ENCODE data around the gene DUSP28. TPM values are rescaled to one million over a fixed set of nuclear protein-coding genes. Genes with fewer than 3 reads are reported as not detected.

DUSP28 gene
- total and polyA plus RNA-seq, 2 donors (not counting 1 experiment from before 2014, with no cell fraction given): 19.0 to 19.1 TPM

GRCh38 chr2:240568678-240569522, 8.7 kb downstream of the DUSP28 start:
- Histone ChIP-seq H3K4me2 (replicated peaks; ENCODE audit: low read depth, low read length, poor library complexity, severe bottlenecking) (peak overlapping the region; percentile 98), H3K27me3 (replicated peaks in 1 of 4; ENCODE audit: control extremely low read depth in 1 of 4, control insufficient read depth in 3 of 4, insufficient read depth in 4 of 4, low read length in 3 of 4) (no peaks in the 10 kb centered on the region), H3K79me2 (ENCODE audit: control insufficient read depth, insufficient read depth, low read length) (peaks cover 67% of the 10 kb centered on the region), H3K4me3 (ENCODE audit: control extremely low read depth in 1 of 5, extremely low read depth in 1 of 5, insufficient read depth in 1 of 5, low read depth in 2 of 5, low read length in 4 of 5) (peak overlapping the region; percentile 46 to 69 (median 60)), H3K36me3 (replicated peaks in 1 of 2; ENCODE audit: control extremely low read depth in 1 of 2, control insufficient read depth in 1 of 2, extremely low read depth in 1 of 2, insufficient read depth in 2 of 2, low read length in 1 of 2) (peaks cover 0 to 14% of the 10 kb centered on the region in 2 experiments), H2AFZ (ENCODE audit: insufficient read depth, low read depth, low read length, poor library complexity, severe bottlenecking) (peak overlapping the region; percentile 69), H3K4me1 (ENCODE audit: control insufficient read depth in 2 of 2, insufficient read depth in 2 of 2, low read length in 2 of 2) (peaks cover 54 to 62% of the 10 kb centered on the region in 2 donors), H4K20me1 (ENCODE audit: control insufficient read depth, insufficient read depth, low read length, poor library complexity, severe bottlenecking) (peaks cover 59% of the 10 kb centered on the region), H3K27ac (ENCODE audit: low read length in 2 of 2) (peak overlapping the region in 1 of 2 donors; percentile 65), H3K9me3 (ENCODE audit: control extremely low read depth in 1 of 3, control insufficient read depth in 2 of 3, insufficient read depth in 1 of 3, low read length in 2 of 3) (no peaks in the 10 kb centered on the region), H3K9ac (ENCODE audit: low read length) (peak overlapping the region; percentile 81)
- no peak for TF ChIP-seq EZH2 (IDR thresholded peaks at IDR 0.05; ENCODE audit: borderline replicate concordance, insufficient read depth, low read depth, low read length, poor library complexity, severe bottlenecking)
- no peak for TF ChIP-seq CTCF (IDR thresholded peaks at IDR 0.05)
- H3K27me3 Mint-ChIP-seq: no peaks in the 10 kb centered on the region
- CTCF ChIA-PET: interaction anchor here (0.6 to 1.4 kb wide), 5 partner anchors 11 to 273 kb away, joined by 4 to 18 read pairs (median 4); partner anchors contain the start of gene CAPN10
- ATAC-seq (ENCODE audit: low read depth) (peak; percentile 9), DNase-seq (peak; percentile 83)
- peak overlapping the region; percentile 81 for H3K27ac Mint-ChIP-seq
- H3K4me1 Mint-ChIP-seq: peaks cover 64% of the 10 kb centered on the region
- peak overlapping the region; percentile 82 for H3K4me3 Mint-ChIP-seq
- POLR2A ChIA-PET: interaction anchor here (0.6 to 2.3 kb wide), 5 partner anchors 8 to 132 kb away, joined by 3 to 21 read pairs (median 4); partner anchors contain the start of gene CAPN10
- WGBS (ENCODE audit: insufficient coverage): 2% methylated on average over 92 of the region's 93 CpGs
- H3K9me3 Mint-ChIP-seq (ENCODE audit: insufficient read depth): no peaks in the 10 kb centered on the region
- intact Hi-C loops (cut with micrococcal nuclease): loop anchor here (1.0 to 10.0 kb wide), 2 partner anchors 9 to 536 kb away; partner anchors contain the start of genes DUSP28 and MTERF4

Data from B cell (primary cell).